HG03060 (cell line): ENCODE data around the gene MICALL2.

Experiments
- ATAC-seq: cut with Tn5 transposase; IDR thresholded peaks from one replicate; pipeline ENCODE4 v1.9.1; 2021; ENCODE audit warnings: low read depth, moderate number of reproducible peaks; ENCODE audit not compliant: unreplicated experiment

The MICALL2 gene

GRCh38 chr7:1458683-1459511, at the start of gene MICALL2:
TSS of gene MICALL2 (minus strand) at chr7:1459470. CDS start at chr7:1459326, 144 bp downstream.
- peak; percentile 20 for ATAC-seq

GRCh38 chr7:1508277-1508758, 49.0 kb upstream of the MICALL2 start:
- ATAC-seq, result no peak

GRCh38 chr7:1505731-1506550, 46.7 kb upstream of the MICALL2 start:
- ATAC-seq, result no peak

GRCh38 chr7:1503816-1504775, 44.8 kb upstream of the MICALL2 start, which contains the start of gene INTS1:
TSS of gene INTS1 (minus strand) at chr7:1504389. CDS start at chr7:1503960, 429 bp downstream.
- ATAC-seq, result peak; percentile 54

GRCh38 chr7:1503390-1503789, 44.1 kb upstream of the MICALL2 start:
- ATAC-seq, result no peak

- ATAC-seq, result no peak
These were observed 43.6 kb upstream of the MICALL2 start for GRCh38 chr7:1502845-1503244.

- no peak for ATAC-seq
These were observed 42.4 kb upstream of the MICALL2 start for GRCh38 chr7:1501487-1502270.

GRCh38 chr7:1500064-1500807, 41.0 kb upstream of the MICALL2 start:
- no peak for ATAC-seq

GRCh38 chr7:1499367-1500029, 40.2 kb upstream of the MICALL2 start:
- ATAC-seq, result no peak

- ATAC-seq, result no peak
These were observed 39.4 kb upstream of the MICALL2 start for GRCh38 chr7:1498370-1499305.

- ATAC-seq, result no peak
These were observed 38.1 kb upstream of the MICALL2 start for GRCh38 chr7:1497293-1497927.

GRCh38 chr7:1496531-1497292, 37.4 kb upstream of the MICALL2 start:
- no peak for ATAC-seq

GRCh38 chr7:1495564-1496242, 36.4 kb upstream of the MICALL2 start:
- no peak for ATAC-seq

- no peak for ATAC-seq
These were observed 35.7 kb upstream of the MICALL2 start for GRCh38 chr7:1494866-1495563.

GRCh38 chr7:1494447-1494846, 35.2 kb upstream of the MICALL2 start:
- no peak for ATAC-seq
